ENCODE data around the gene GATAD1. TPM values are rescaled to one million over a fixed set of nuclear protein-coding genes. Genes with fewer than 3 reads are reported as not detected.
"Not testable (repeated sequence)": the region's sequence is repeated elsewhere in the genome, so short reads cannot be mapped to it uniquely, and the experiment has no call there.

GATAD1 gene
- total and polyA plus RNA-seq, 7 donors = 14.8 to 57.1 (median 26.5) TPM

GRCh38 chr7:92462560-92462959 is 15.3 kb downstream of the GATAD1 start:
- Histone ChIP-seq H3K27ac (no peak overlapping the region), H3K4me3 (no peak overlapping the region), H3K4me1 (no peaks in the 10 kb centered on the region), H3K9me3 (no peaks in the 10 kb centered on the region), H3K27me3 (no peaks in the 10 kb centered on the region), H3K36me3 (peaks cover 0 to 35% (median 0%) of the 10 kb centered on the region in 4 donors)
- no peak for DNase-seq
- intact Hi-C loops (cut with DNase I) = no loop called here
- 92 to 94% methylated on average over 3 of the region's 3 CpGs for WGBS, 2 donors
- TF ChIP-seq EP300 (IDR thresholded peaks at IDR 0.05) = no peak
- TF ChIP-seq POLR2AphosphoS5 (IDR thresholded peaks at IDR 0.05) = no peak
- no peak for TF ChIP-seq CTCF (IDR thresholded peaks at IDR 0.05)
- no peak for TF ChIP-seq POLR2A (IDR thresholded peaks at IDR 0.05)

- Histone ChIP-seq H3K27me3 (no peaks in the 10 kb centered on the region), H3K36me3 (peaks cover 0 to 27% (median 0%) of the 10 kb centered on the region in 4 donors), H3K4me3 (no peak overlapping the region), H3K4me1 (no peaks in the 10 kb centered on the region), H3K9me3 (no peaks in the 10 kb centered on the region), H3K27ac (no peak overlapping the region)
- DNase-seq = no peak
- intact Hi-C loops (cut with DNase I) = no loop called here
- TF ChIP-seq EP300 (IDR thresholded peaks at IDR 0.05) = no peak
- TF ChIP-seq POLR2A (IDR thresholded peaks at IDR 0.05) = no peak
- TF ChIP-seq CTCF (IDR thresholded peaks at IDR 0.05) = no peak
- TF ChIP-seq POLR2AphosphoS5 (IDR thresholded peaks at IDR 0.05) = no peak
- 65 to 78% methylated on average over 3 of the region's 3 CpGs for WGBS, 2 donors
These were observed 17.2 kb downstream of the GATAD1 start for GRCh38 chr7:92464515-92464914.

GRCh38 chr7:92466682-92467081 is 19.4 kb downstream of the GATAD1 start:
- H3K9me3 ChIP-seq = no peaks in the 10 kb centered on the region
- DNase-seq = no peak
- WGBS, 2 donors = 19 to 77% methylated on average over 2 of the region's 2 CpGs
- peaks cover 0 to 34% (median 0%) of the 10 kb centered on the region in 4 donors for H3K36me3 ChIP-seq
- H3K4me1 ChIP-seq = no peaks in the 10 kb centered on the region
- TF ChIP-seq CTCF (IDR thresholded peaks at IDR 0.05) (no peak), POLR2AphosphoS5 (IDR thresholded peaks at IDR 0.05) (no peak), POLR2A (IDR thresholded peaks at IDR 0.05) (no peak), EP300 (IDR thresholded peaks at IDR 0.05) (no peak)
- no peaks in the 10 kb centered on the region for H3K27me3 ChIP-seq
- H3K4me3 ChIP-seq = no peak overlapping the region
- H3K27ac ChIP-seq = no peak overlapping the region
- intact Hi-C loops (cut with DNase I) = no loop called here

GRCh38 chr7:92468589-92468988 is 21.3 kb downstream of the GATAD1 start:
- intact Hi-C loops (cut with DNase I); H3K4me1 ChIP-seq; DNase-seq; H3K4me3 ChIP-seq; H3K27me3 ChIP-seq; H3K27ac ChIP-seq; H3K9me3 ChIP-seq: not testable (repeated sequence)
- peaks cover 0 to 37% (median 0%) of the 10 kb centered on the region in 4 donors for H3K36me3 ChIP-seq
- 97 to 98% methylated on average over 9 of the region's 9 CpGs for WGBS, 2 donors

GRCh38 chr7:92473989-92474388 is 26.7 kb downstream of the GATAD1 start:
- H3K27me3 ChIP-seq; H3K4me3 ChIP-seq; H3K9me3 ChIP-seq; intact Hi-C loops (cut with DNase I); H3K27ac ChIP-seq; DNase-seq; H3K4me1 ChIP-seq: not testable (repeated sequence)
- 31 to 85% methylated on average over 10 of the region's 10 CpGs for WGBS, 2 donors
- H3K36me3 ChIP-seq = peaks cover 0 to 30% (median 0%) of the 10 kb centered on the region in 4 donors

GRCh38 chr7:92475261-92475770 is 28.0 kb downstream of the GATAD1 start:
- H3K9me3 ChIP-seq; H3K27me3 ChIP-seq; H3K4me3 ChIP-seq; intact Hi-C loops (cut with DNase I); DNase-seq; H3K4me1 ChIP-seq; H3K27ac ChIP-seq: not testable (repeated sequence)
- 91 to 95% methylated on average over 12 of the region's 12 CpGs for WGBS, 2 donors
- H3K36me3 ChIP-seq = peaks cover 0 to 27% (median 0%) of the 10 kb centered on the region in 4 donors

GRCh38 chr7:92475851-92476590 is 28.7 kb downstream of the GATAD1 start:
- DNase-seq; intact Hi-C loops (cut with DNase I); H3K4me1 ChIP-seq; H3K4me3 ChIP-seq; H3K27me3 ChIP-seq; H3K9me3 ChIP-seq; H3K27ac ChIP-seq: not testable (repeated sequence)
- H3K36me3 ChIP-seq = peaks cover 0 to 24% (median 0%) of the 10 kb centered on the region in 4 donors
- WGBS, 2 donors = 94% methylated on average over 11 of the region's 11 CpGs

- DNase-seq; H3K9me3 ChIP-seq; H3K4me1 ChIP-seq; H3K27me3 ChIP-seq; H3K27ac ChIP-seq; intact Hi-C loops (cut with DNase I); H3K4me3 ChIP-seq: not testable (repeated sequence)
- H3K36me3 ChIP-seq = peaks cover 0 to 15% (median 0%) of the 10 kb centered on the region in 4 donors
- WGBS, 2 donors = 93 to 95% methylated on average over 11 of the region's 11 CpGs
These were observed 30.4 kb downstream of the GATAD1 start, which contains the start of gene ERVW-1 for GRCh38 chr7:92477681-92478080. Gene ERVW-1 (minus strand): TSS chr7:92477946. CDS start chr7:92470381, 7,565 bp downstream.
